K562 (cell line): ENCODE measurements around the gene FAM50A. TPM values are rescaled to one million over a fixed set of nuclear protein-coding genes. Genes with fewer than 3 reads are reported as not detected.

ENCODE experiments used
- CBFA2T2 ChIP-seq: fragments of 450-650 bp; conservative IDR thresholded peaks from 2 replicates; pipeline ENCODE4 v1.6.1; 2017; ENCODE audit warnings: mild to moderate bottlenecking
- CEBPZ ChIP-seq: fragments of 150-350 bp; IDR thresholded peaks from 2 replicates; pipeline ENCODE4 v1.6.1; 2014; ENCODE audit warnings: low read depth, mild to moderate bottlenecking, low read length, borderline replicate concordance
- CREB1 ChIP-seq, 2 experiments: sonication (generic) in 1 of 2; formaldehyde crosslinking in 1 of 2; IDR thresholded peaks; 2 replicates each; pipeline versions ENCODE4 v1.6.1 to v1.8.0; 2012 to 2022; ENCODE audit warnings: inconsistent platforms in 1 of 2, mild to moderate bottlenecking in 1 of 2, missing genetic modification reagents in 1 of 2, moderate library complexity in 1 of 2
- E4F1 ChIP-seq: fragments of 250-450 bp; sonication (Bioruptor Pico); IDR thresholded peaks from 2 replicates; pipeline ENCODE4 v1.5.0; 2021; ENCODE audit warnings: mild to moderate bottlenecking, borderline replicate concordance
- FOS ChIP-seq: IDR thresholded peaks from 3 replicates; pipeline ENCODE4 v1.6.1; 2011; ENCODE audit not compliant: insufficient read length; ENCODE audit errors: extremely low read depth
- MCM2 ChIP-seq: fragments of 450-650 bp; IDR thresholded peaks from 2 replicates; pipeline ENCODE4 v1.6.1; 2017; ENCODE audit warnings: low read depth, mild to moderate bottlenecking
- MED1 ChIP-seq: sonication (generic); formaldehyde crosslinking; IDR thresholded peaks from 2 replicates; pipeline ENCODE4 v1.8.1; 2023; ENCODE audit warnings: missing genetic modification reagents, borderline replicate concordance
- MITF ChIP-seq: IDR thresholded peaks from 2 replicates; pipeline ENCODE4 v1.6.1; 2014; ENCODE audit warnings: antibody characterized with exemption
- NFXL1 ChIP-seq: fragments of 450-650 bp; formaldehyde crosslinking; IDR thresholded peaks from 2 replicates; pipeline ENCODE4 v1.4.0; 2021; ENCODE audit warnings: mild to moderate bottlenecking
- POLR2H ChIP-seq: IDR thresholded peaks from 2 replicates; pipeline ENCODE4 v1.6.1; 2016; ENCODE audit warnings: missing genetic modification characterization, low read depth, mild to moderate bottlenecking, control low read depth, missing compliant biosample characterization, moderate library complexity
- SETDB1 ChIP-seq: IDR thresholded peaks from one replicate; pipeline ENCODE4 v1.6.1; 2012; ENCODE audit warnings: low read length, control low read depth, inconsistent platforms
- SMAD1 ChIP-seq: fragments of 150-350 bp; IDR thresholded peaks from 2 replicates; pipeline ENCODE4 v1.6.1; 2014; ENCODE audit warnings: low read length, low read depth; ENCODE audit not compliant: partially characterized antibody
- SMC3 ChIP-seq: conservative IDR thresholded peaks from 2 replicates; pipeline ENCODE4 v1.6.1; 2011; ENCODE audit warnings: low read depth, low read length, improper control_type of control experiment; ENCODE audit not compliant: insufficient read depth
- THRB ChIP-seq: fragments of 450-650 bp; formaldehyde crosslinking; conservative IDR thresholded peaks from 2 replicates; pipeline ENCODE4 v1.4.0; 2022; ENCODE audit warnings: mild to moderate bottlenecking, missing genetic modification characterization
- XRCC3 ChIP-seq: fragments of 450-650 bp; IDR thresholded peaks from 2 replicates; pipeline ENCODE4 v1.6.1; 2017; ENCODE audit warnings: mild to moderate bottlenecking, moderate library complexity
- ZNF224 ChIP-seq: sonication (generic); formaldehyde crosslinking; IDR thresholded peaks from 2 replicates; pipeline ENCODE4 v1.8.0; 2022; ENCODE audit warnings: mild to moderate bottlenecking, missing genetic modification reagents
- ZNF232 ChIP-seq: sonication (generic); formaldehyde crosslinking; IDR thresholded peaks from 2 replicates; pipeline ENCODE4 v1.8.0; 2022; ENCODE audit warnings: mild to moderate bottlenecking, missing genetic modification reagents
- ZNF57 ChIP-seq: fragments of 450-650 bp; formaldehyde crosslinking; IDR thresholded peaks from 2 replicates; pipeline ENCODE4 v1.4.0; 2020; ENCODE audit warnings: mild to moderate bottlenecking, moderate library complexity
- polyA plus RNA-seq, 8 experiments: library from polyadenylated mRNA; depleted of rRNA in 4 of 8; stranded (reverse) in 5 of 8; unstranded in 3 of 8; fragments of >200 nt; fragmentation: Nextera tagmentation in 2 of 8; fragmentation: Illumina TruSeq in 1 of 8; extraction: Ambion mirVana in 2 of 8; extraction: Trizol in 1 of 8; gene quantifications; 2 replicates each; pipeline versions ENCODE4 v1.2.1 to v1.2.3, GENCODE V29; 2011 to 2014; ENCODE audit warnings: inconsistent platforms in 1 of 8, missing spikeins in 1 of 8
- total RNA-seq, 7 experiments: library from RNA; depleted of rRNA in 6 of 7; stranded (reverse); fragments of >200 nt in 6 of 7; fragmentation: Illumina TruSeq in 2 of 7; extraction: Trizol in 2 of 7; gene quantifications; 2 replicates each; pipeline versions ENCODE4 v1.2.1 to v1.2.3, GENCODE V29; 2011 to 2021; ENCODE audit warnings: low replicate concordance in 1 of 7

Gene FAM50A
- total and polyA plus RNA-seq, 9 of the 15 experiments (the other 6 are each of a cell fraction or from before 2014, with no cell fraction given), result 4.4 to 114 (median 67.3) TPM

GRCh38 chrX:154397888-154398667 lies 45.9 kb upstream of the FAM50A start, which contains the start of gene RPL10 (continued):
- TF ChIP-seq THRB (CRISPR knock-in tag) (peak; percentile 52; the same call in 1 of the 2 replicates), XRCC3 (no peak), CREB1 (IDR thresholded peaks at IDR 0.05) (peak; percentile 93), CREB1 (CRISPR knock-in tag; IDR thresholded peaks at IDR 0.05) (peak; percentile 94), SMAD1 (peak; percentile 97), ZNF57 (no peak), CBFA2T2 (no peak), SETDB1 (no peak), MCM2 (no peak), ZNF224 (CRISPR knock-in tag) (peak; percentile 57; the same call in 1 of the 2 replicates), MED1 (CRISPR knock-in tag) (no peak), ZNF232 (CRISPR knock-in tag) (0 out of 2 replicates have a peak, but pooled peaks have one; percentile 47), MITF (0 out of 2 replicates have a peak, but pooled peaks have one; percentile 17), CEBPZ (no peak), POLR2H (tag) (peak; percentile 98), SMC3 (0 out of 2 replicates have a peak, but pooled peaks have one; percentile 3), FOS (no peak), E4F1 (CRISPR knock-in tag) (no peak), NFXL1 (CRISPR knock-in tag) (no peak)
